Measurements from ENCODE around the gene LHPP.

LHPP gene

DNA sequence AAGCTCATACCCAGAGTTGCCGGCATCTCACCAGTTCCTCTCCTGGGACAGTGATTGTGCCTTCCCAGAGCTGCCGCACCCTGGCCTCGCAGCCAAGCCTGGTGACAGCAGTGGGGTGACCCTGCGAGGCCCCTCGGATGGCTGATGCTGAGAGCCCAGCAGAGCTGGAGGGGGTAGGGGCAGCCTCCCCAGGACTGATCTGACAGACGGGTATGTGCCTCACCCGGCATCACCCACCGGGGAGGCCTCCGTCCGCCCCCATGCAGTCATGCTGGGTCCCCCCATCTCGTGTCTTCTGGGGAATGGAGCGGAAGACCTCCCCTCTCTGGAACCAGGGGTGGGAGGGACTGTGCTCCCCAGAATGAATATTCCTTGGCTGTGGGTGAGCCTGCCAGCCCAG, 82.3 kb downstream of the LHPP start:
- no peaks in the 10 kb centered on the region for H3K4me1 Mint-ChIP-seq
- no peaks in the 10 kb centered on the region for H3K9me3 Mint-ChIP-seq
- TF ChIP-seq, protein P1, sequence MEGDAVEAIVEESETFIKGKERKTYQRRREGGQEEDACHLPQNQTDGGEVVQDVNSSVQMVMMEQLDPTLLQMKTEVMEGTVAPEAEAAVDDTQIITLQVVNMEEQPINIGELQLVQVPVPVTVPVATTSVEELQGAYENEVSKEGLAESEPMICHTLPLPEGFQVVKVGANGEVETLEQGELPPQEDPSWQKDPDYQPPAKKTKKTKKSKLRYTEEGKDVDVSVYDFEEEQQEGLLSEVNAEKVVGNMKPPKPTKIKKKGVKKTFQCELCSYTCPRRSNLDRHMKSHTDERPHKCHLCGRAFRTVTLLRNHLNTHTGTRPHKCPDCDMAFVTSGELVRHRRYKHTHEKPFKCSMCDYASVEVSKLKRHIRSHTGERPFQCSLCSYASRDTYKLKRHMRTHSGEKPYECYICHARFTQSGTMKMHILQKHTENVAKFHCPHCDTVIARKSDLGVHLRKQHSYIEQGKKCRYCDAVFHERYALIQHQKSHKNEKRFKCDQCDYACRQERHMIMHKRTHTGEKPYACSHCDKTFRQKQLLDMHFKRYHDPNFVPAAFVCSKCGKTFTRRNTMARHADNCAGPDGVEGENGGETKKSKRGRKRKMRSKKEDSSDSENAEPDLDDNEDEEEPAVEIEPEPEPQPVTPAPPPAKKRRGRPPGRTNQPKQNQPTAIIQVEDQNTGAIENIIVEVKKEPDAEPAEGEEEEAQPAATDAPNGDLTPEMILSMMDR (IDR thresholded peaks at IDR 0.05; ENCODE audit: unreplicated experiment in 3 of 3), result no peak
- H3K4me3 Mint-ChIP-seq, result no peak overlapping the region
- H3K36me3 Mint-ChIP-seq (ENCODE audit: low read depth), result no peaks in the 10 kb centered on the region
- no peak overlapping the region for H3K27ac Mint-ChIP-seq
- no peaks in the 10 kb centered on the region for H3K27me3 Mint-ChIP-seq (ENCODE audit: low read depth)

GRCh38 chr10:124544711-124545110, 83.1 kb downstream of the LHPP start:
- H3K4me3 Mint-ChIP-seq, result no peak overlapping the region
- no peaks in the 10 kb centered on the region for H3K9me3 Mint-ChIP-seq
- H3K36me3 Mint-ChIP-seq (ENCODE audit: low read depth), result no peaks in the 10 kb centered on the region
- no peak overlapping the region for H3K27ac Mint-ChIP-seq
- no peaks in the 10 kb centered on the region for H3K4me1 Mint-ChIP-seq
- TF ChIP-seq, protein P1 (IDR thresholded peaks at IDR 0.05; ENCODE audit: unreplicated experiment in 3 of 3), result no peak
- no peaks in the 10 kb centered on the region for H3K27me3 Mint-ChIP-seq (ENCODE audit: low read depth)

DNA sequence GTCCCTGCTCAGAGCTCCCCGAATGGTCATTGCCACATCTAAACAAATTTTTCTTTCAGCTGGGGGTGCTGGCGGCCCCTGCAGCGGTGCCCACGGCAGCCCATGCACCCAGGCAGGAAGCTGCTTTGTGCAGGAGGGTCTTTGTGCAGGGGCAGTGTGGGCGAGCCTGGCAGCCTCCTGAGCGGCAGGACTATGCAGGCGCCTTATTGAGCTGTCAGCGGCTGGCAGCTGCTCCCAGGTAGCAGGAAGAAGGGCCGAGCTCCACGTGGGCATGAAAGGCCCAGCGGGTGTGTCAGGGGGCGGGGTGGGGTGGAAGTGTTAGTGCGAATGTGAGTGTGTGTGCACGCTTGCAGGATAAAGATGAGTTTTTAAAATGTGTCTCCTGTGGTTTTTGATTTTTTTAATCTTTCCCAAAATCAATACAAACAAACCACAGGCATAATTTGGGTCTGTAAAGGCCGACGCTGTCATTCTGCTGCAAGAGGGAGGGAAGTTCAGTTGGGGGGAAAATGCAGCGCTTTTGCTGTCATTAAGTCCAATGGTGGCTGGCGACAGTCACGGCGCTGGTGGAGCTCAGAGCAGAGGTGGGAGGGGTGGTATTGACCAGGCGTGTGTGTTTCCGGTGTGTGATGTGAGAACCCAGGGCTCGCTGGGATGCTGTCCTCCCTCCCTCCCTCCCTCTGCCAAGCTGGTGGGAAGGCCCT, 83.9 kb downstream of the LHPP start:
- Mint-ChIP-seq H3K4me1 (no peaks in the 10 kb centered on the region), H3K9me3 (no peaks in the 10 kb centered on the region), H3K4me3 (no peak overlapping the region), H3K36me3 (ENCODE audit: low read depth) (no peaks in the 10 kb centered on the region), H3K27ac (no peak overlapping the region), H3K27me3 (ENCODE audit: low read depth) (no peaks in the 10 kb centered on the region)
- TF ChIP-seq, protein P1 (IDR thresholded peaks at IDR 0.05; ENCODE audit: unreplicated experiment in 3 of 3), result no peak

GRCh38 chr10:124546055-124546369, 84.4 kb downstream of the LHPP start:
- TF ChIP-seq, protein P1 (IDR thresholded peaks at IDR 0.05; ENCODE audit: unreplicated experiment in 3 of 3), result no peak
- H3K9me3 Mint-ChIP-seq, result no peaks in the 10 kb centered on the region
- no peaks in the 10 kb centered on the region for H3K4me1 Mint-ChIP-seq
- no peak overlapping the region for H3K27ac Mint-ChIP-seq
- H3K4me3 Mint-ChIP-seq, result no peak overlapping the region
- no peaks in the 10 kb centered on the region for H3K27me3 Mint-ChIP-seq (ENCODE audit: low read depth)
- no peaks in the 10 kb centered on the region for H3K36me3 Mint-ChIP-seq (ENCODE audit: low read depth)

GRCh38 chr10:124546957-124547646, 85.5 kb downstream of the LHPP start:
- Mint-ChIP-seq H3K4me1 (no peaks in the 10 kb centered on the region), H3K27me3 (ENCODE audit: low read depth) (no peaks in the 10 kb centered on the region), H3K27ac (no peak overlapping the region), H3K36me3 (ENCODE audit: low read depth) (no peaks in the 10 kb centered on the region), H3K9me3 (no peaks in the 10 kb centered on the region), H3K4me3 (no peak overlapping the region)
- TF ChIP-seq, protein P1 (IDR thresholded peaks at IDR 0.05; ENCODE audit: unreplicated experiment in 3 of 3), result no peak
